HepG2 (cell line): ENCODE measurements around the gene RBM5. TPM values are rescaled to one million over a fixed set of nuclear protein-coding genes. Genes with fewer than 3 reads are reported as not detected.
A peak's percentile ranks its signal among the peaks of the same experiment; 100 is the strongest.

Experiments
- ATAC-seq: fragments of 200-7000 bp; cut with Tn5 transposase; 3 replicates; pipeline ENCODE4 v1.9.1; 2020; ENCODE audit warnings: mild to moderate bottlenecking, moderate library complexity
- BruUV-seq: library from RNA; stranded (reverse); fragments of 400-500 nt; replicated peaks from 2 replicates; lab custom pipeline; 2021; lab: Mats Ljungman, UMichigan
- CTCF ChIA-PET: fragments of 300-600 bp; formaldehyde crosslinking; extraction: SDS; loops from one replicate; lab custom pipeline; 2021; ENCODE audit warnings: low total read pairs, inconsistent platforms, low intra/inter-chr PET ratio; lab: Yijun Ruan, JAX
- POLR2A ChIA-PET: fragments of 350-600 bp; sonication (Branson Sonifier 250); formaldehyde crosslinking; loops from one replicate; lab custom pipeline; 2020; ENCODE audit warnings: antibody characterized with exemption, inconsistent platforms; lab: Yijun Ruan, JAX
- DNase-seq: peaks from one replicate; pipeline ENCODE4 v3.0.0-alpha.2; 2015; ENCODE audit warnings: low spot score
- FAIRE-seq: peaks from 3 replicates; lab custom pipeline; 2011; peaks lifted over from hg19 to GRCh38; lab: Jason Lieb, UNC
- H2AFZ ChIP-seq: one replicate; pipeline ENCODE4 v1.6.1; 2011; ENCODE audit warnings: low read length, inconsistent platforms
- H3K27ac ChIP-seq: fragments of 300-600 bp; 3 replicates; pipeline ENCODE4 v1.8.0; 2011; ENCODE audit warnings: mixed run types, mild to moderate bottlenecking, mixed read lengths, low read length, inconsistent platforms; ENCODE audit not compliant: insufficient read depth; ENCODE audit errors: extremely low read length
- H3K27me3 ChIP-seq, 2 experiments: fragments of 200-600 bp in 1 of 2; 2 replicates in 1 of 2; 3 replicates in 1 of 2; pipeline versions ENCODE4 v1.6.0 to v1.8.0; 2011; ENCODE audit warnings: low read length in 2 of 2, mild to moderate bottlenecking in 2 of 2, moderate library complexity in 2 of 2, inconsistent platforms in 1 of 2; ENCODE audit not compliant: insufficient read depth in 2 of 2, control insufficient read depth in 1 of 2
- H3K36me3 ChIP-seq, 2 experiments: fragments of 200-600 bp in 1 of 2; replicated peaks in 1 of 2; 2 replicates in 1 of 2; 3 replicates in 1 of 2; pipeline versions ENCODE4 v1.5.1 to v1.8.0; 2011; ENCODE audit warnings: low read length in 2 of 2, inconsistent platforms in 1 of 2; ENCODE audit not compliant: insufficient read depth in 2 of 2, control insufficient read depth in 1 of 2
- H3K4me1 ChIP-seq: 2 replicates; pipeline ENCODE4 v1.5.1; 2012; ENCODE audit warnings: low read length, inconsistent platforms; ENCODE audit not compliant: insufficient read depth
- H3K4me2 ChIP-seq: 2 replicates; pipeline ENCODE4 v1.6.0; 2011; ENCODE audit warnings: low read depth, low read length, inconsistent platforms
- H3K4me3 ChIP-seq, 3 experiments: fragments of 200-600 bp in 1 of 3; sonication (generic), shearing (Covaris generic) in 1 of 3; replicated peaks in 1 of 3; 2 replicates each; pipeline ENCODE4 v1.5.1; 2011 to 2016; ENCODE audit warnings: low read length in 3 of 3, inconsistent platforms in 2 of 3, low read depth in 2 of 3, mild to moderate bottlenecking in 2 of 3, control low read depth in 1 of 3, mixed read lengths in 1 of 3; ENCODE audit not compliant: insufficient read depth in 1 of 3
- H3K79me2 ChIP-seq: one replicate; pipeline ENCODE4 v1.6.1; 2011; ENCODE audit warnings: low read length, inconsistent platforms; ENCODE audit not compliant: insufficient read depth
- H3K9ac ChIP-seq: 2 replicates; pipeline ENCODE4 v1.6.0; 2011; ENCODE audit warnings: mild to moderate bottlenecking, low read depth, low read length, inconsistent platforms; ENCODE audit not compliant: insufficient read depth
- H3K9me3 ChIP-seq: 2 replicates; pipeline ENCODE4 v1.5.1; 2012; ENCODE audit warnings: mild to moderate bottlenecking, low read length
- H4K20me1 ChIP-seq: 2 replicates; pipeline ENCODE4 v1.6.0; 2011; ENCODE audit warnings: inconsistent platforms, mild to moderate bottlenecking, low read length, moderate library complexity; ENCODE audit not compliant: insufficient read depth
- AKAP8 ChIP-seq: sonication (generic); formaldehyde crosslinking; IDR thresholded peaks from 2 replicates; pipeline ENCODE4 v1.5.1; 2020; ENCODE audit warnings: mild to moderate bottlenecking, missing genetic modification reagents
- DPF2 ChIP-seq: sonication (generic); formaldehyde crosslinking; IDR thresholded peaks from 2 replicates; pipeline ENCODE4 v1.4.0; 2020; ENCODE audit warnings: mild to moderate bottlenecking, low read depth, missing genetic modification reagents, borderline replicate concordance
- FOSL1 ChIP-seq: sonication (generic); formaldehyde crosslinking; IDR thresholded peaks from 2 replicates; pipeline ENCODE4 v1.9.0; 2021; ENCODE audit warnings: missing genetic modification reagents, borderline replicate concordance
- HMGXB3 ChIP-seq: sonication (generic); formaldehyde crosslinking; IDR thresholded peaks from 2 replicates; pipeline ENCODE4 v1.4.0; 2020; ENCODE audit warnings: missing genetic modification reagents, borderline replicate concordance
- KMT2B ChIP-seq: IDR thresholded peaks from 2 replicates; pipeline ENCODE4 v1.6.1; 2016; ENCODE audit warnings: missing genetic modification reagents, missing compliant biosample characterization
- MEIS1 ChIP-seq: sonication (generic); formaldehyde crosslinking; IDR thresholded peaks from 2 replicates; pipeline ENCODE4 v1.9.0; 2021; ENCODE audit warnings: mild to moderate bottlenecking, missing genetic modification reagents, moderate library complexity, borderline replicate concordance
- SNAPC4 ChIP-seq: sonication (generic); formaldehyde crosslinking; IDR thresholded peaks from 2 replicates; pipeline ENCODE4 v1.4.0; 2020; ENCODE audit warnings: mild to moderate bottlenecking, missing genetic modification reagents
- ZNF709 ChIP-seq: sonication (generic); formaldehyde crosslinking; IDR thresholded peaks from 2 replicates; pipeline ENCODE4 v1.5.0; 2020; ENCODE audit warnings: mild to moderate bottlenecking, missing genetic modification reagents
- WGBS: methylation state at CpG from one replicate; pipeline ENCODE4 v1.1.6; 2017; ENCODE audit warnings: low lambda C conversion rate; 5-methylcytosine and 5-hydroxymethylcytosine counted together
- in situ Hi-C: cut with HindIII; loops from 2 replicates; pipeline ENCODE4 v1.10.0; 2017; ENCODE audit warnings: low pct_unique_long_range_greater_than_20kb; ENCODE audit not compliant: extremely low pct_ligation_motif_present
- intact Hi-C: fragments of 100-400 bp; cut with micrococcal nuclease; formaldehyde crosslinking; loops from one replicate; pipeline ENCODE4 v1.10.0; 2022; ENCODE audit not compliant: unreplicated experiment
- polyA plus RNA-seq, 8 experiments: library from polyadenylated mRNA; depleted of rRNA in 3 of 8; stranded (reverse) in 7 of 8; unstranded in 1 of 8; fragments of >200 nt; fragmentation: Illumina TruSeq in 4 of 8; extraction: Trizol in 4 of 8; gene quantifications; 2 replicates each; pipeline versions ENCODE4 v1.2.1 to v1.2.3, GENCODE V29; 2011 to 2016; ENCODE audit warnings: low read depth in 4 of 8, missing spikeins in 1 of 8, mixed read lengths in 1 of 8; ENCODE audit not compliant: insufficient read depth in 1 of 8
- total RNA-seq, 5 experiments: library from RNA; depleted of rRNA; stranded (reverse); fragments of >200 nt; fragmentation: Illumina TruSeq; extraction: Trizol; gene quantifications; 2 replicates each; pipeline ENCODE4 v1.2.3, GENCODE V29; 2016; ENCODE audit warnings: low read depth in 1 of 5
- TF ChIP-seq, protein P1 (sequence below): IDR thresholded peaks from 2 replicates; pipeline ENCODE4 v1.6.1; 2016; ENCODE audit warnings: missing compliant biosample characterization, missing genetic modification reagents, borderline replicate concordance

The RBM5 gene
- total and polyA plus RNA-seq, 2 of the 13 experiments (the other 11 are each of a cell fraction or from before 2014, with no cell fraction given): 106 to 204 TPM

DNA sequence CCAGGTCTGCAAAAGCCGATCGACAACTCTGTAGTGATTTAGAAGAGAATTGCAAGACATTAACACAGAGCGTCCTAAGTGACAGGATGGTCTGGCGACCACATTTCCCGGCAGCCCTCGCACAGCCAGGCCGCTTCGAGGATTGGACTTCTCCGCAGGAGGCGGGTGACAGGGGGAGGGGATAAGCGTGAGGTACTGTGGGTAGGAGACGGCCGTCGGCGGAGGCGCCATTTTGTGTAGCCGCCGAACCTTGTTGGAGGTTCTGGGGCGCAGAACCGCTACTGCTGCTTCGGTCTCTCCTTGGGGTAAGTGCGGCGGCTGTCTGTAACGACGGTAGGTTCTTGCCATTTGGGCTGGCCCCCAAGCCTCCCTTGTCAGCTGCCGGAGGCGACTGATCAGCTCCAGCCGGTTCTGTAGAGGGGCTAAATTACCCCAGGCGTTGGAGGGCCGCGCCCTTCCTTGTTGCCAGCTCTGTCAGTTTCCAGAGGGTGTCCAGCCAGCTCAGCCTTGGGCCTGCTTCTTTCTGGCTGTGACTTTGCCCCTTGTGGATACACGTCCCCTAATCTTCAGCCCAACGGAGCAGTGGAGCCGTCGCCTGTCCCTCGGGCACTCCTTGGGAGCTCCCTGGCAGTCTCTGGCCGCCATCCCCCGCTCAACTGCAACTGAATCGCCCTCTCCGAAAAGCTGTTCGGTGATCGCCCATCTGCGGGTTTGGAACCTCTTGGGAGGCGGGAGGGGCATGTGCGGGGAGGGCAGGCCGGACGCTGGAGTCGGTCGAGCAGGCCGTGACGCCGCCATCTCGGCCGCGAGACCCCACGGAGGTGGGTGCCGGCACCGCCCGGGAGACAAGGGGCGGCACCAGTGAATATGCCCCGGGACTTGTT is at the start of gene RBM5 (continued):
- no peak for TF ChIP-seq HMGXB3
- TF ChIP-seq, protein P1, sequence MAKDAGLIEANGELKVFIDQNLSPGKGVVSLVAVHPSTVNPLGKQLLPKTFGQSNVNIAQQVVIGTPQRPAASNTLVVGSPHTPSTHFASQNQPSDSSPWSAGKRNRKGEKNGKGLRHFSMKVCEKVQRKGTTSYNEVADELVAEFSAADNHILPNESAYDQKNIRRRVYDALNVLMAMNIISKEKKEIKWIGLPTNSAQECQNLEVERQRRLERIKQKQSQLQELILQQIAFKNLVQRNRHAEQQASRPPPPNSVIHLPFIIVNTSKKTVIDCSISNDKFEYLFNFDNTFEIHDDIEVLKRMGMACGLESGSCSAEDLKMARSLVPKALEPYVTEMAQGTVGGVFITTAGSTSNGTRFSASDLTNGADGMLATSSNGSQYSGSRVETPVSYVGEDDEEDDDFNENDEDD (CRISPR knock-in tag): peak; percentile 28; the same call in 1 of the 2 replicates
- TF ChIP-seq, all 625 proteins: peak for 177

GRCh38 chr3:50044976-50045375 is 43.7 kb upstream of the RBM5 start:
- Histone ChIP-seq H3K79me2 (no peaks in the 10 kb centered on the region), H3K4me1 (peaks cover 18% of the 10 kb centered on the region), H3K9me3 (no peaks in the 10 kb centered on the region), H3K9ac (no peak overlapping the region), H4K20me1 (no peaks in the 10 kb centered on the region), H3K4me3 (no peak overlapping the region), H3K27me3 (no peaks in the 10 kb centered on the region), H3K36me3 (peaks cover 8 to 22% of the 10 kb centered on the region in 2 experiments; a peak in 4 of 5 replicates), H3K4me2 (no peak overlapping the region), H3K27ac (no peak overlapping the region), H2AFZ (no peak overlapping the region)
- FAIRE-seq (no peak), ATAC-seq (no peak), DNase-seq (no peak)
- BruUV-seq: TSS peak; percentile 29
- POLR2A ChIA-PET: no interaction called here
- intact Hi-C loops: no loop called here
- in situ Hi-C loops: no loop called here
- 84% methylated on average over 1 of the region's 1 CpG for WGBS
- CTCF ChIA-PET: no interaction called here
- TF ChIP-seq FOSL1 (CRISPR knock-in tag) (no peak), ZNF709 (no peak), KMT2B (CRISPR knock-in tag) (no peak), AKAP8 (CRISPR knock-in tag) (no peak), DPF2 (CRISPR knock-in tag) (no peak), MEIS1 (no peak), SNAPC4 (CRISPR knock-in tag) (no peak)
